Measurements from ENCODE around the gene HGFAC. TPM values are rescaled to one million over a fixed set of nuclear protein-coding genes. Genes with fewer than 3 reads are reported as not detected.

Gene HGFAC
- total RNA-seq, 6 donors from 2014 or later, result 0.20 to 1.1 (median 0.49) TPM; not detected in 1

- ATAC-seq (ENCODE audit: low FRiP score in 2 of 2) (no peak), DNase-seq (peak in 1 of 2 donors; percentile 51)
- H3K36me3 ChIP-seq, result peaks cover 0 to 78% (median 48%) of the 10 kb centered on the region in 4 donors
- TF ChIP-seq EP300 (IDR thresholded peaks at IDR 0.05) (no peak), POLR2AphosphoS5 (IDR thresholded peaks at IDR 0.05) (no peak), CTCF (IDR thresholded peaks at IDR 0.05) (no peak), POLR2A (IDR thresholded peaks at IDR 0.05) (no peak)
- no peak overlapping the region for H3K4me3 ChIP-seq
- H3K4me1 ChIP-seq, result no peaks in the 10 kb centered on the region
- H3K9me3 ChIP-seq, result no peaks in the 10 kb centered on the region
- 92 to 97% methylated on average over 13 of the region's 13 CpGs for WGBS, 2 donors
- no peak overlapping the region for H3K27ac ChIP-seq
- H3K27me3 ChIP-seq, result no peaks in the 10 kb centered on the region
Measured at GRCh38 chr4:3423952-3424351, 17.8 kb upstream of the HGFAC start.

GRCh38 chr4:3424522-3425095 lies 17.2 kb upstream of the HGFAC start:
- Histone ChIP-seq H3K36me3 (peaks cover 0 to 84% (median 53%) of the 10 kb centered on the region in 4 donors), H3K9me3 (no peaks in the 10 kb centered on the region), H3K27me3 (no peaks in the 10 kb centered on the region), H3K4me3 (no peak overlapping the region), H3K27ac (no peak overlapping the region), H3K4me1 (no peaks in the 10 kb centered on the region)
- DNase-seq (peak in 1 of 2 donors; percentile 65), ATAC-seq (ENCODE audit: low FRiP score in 2 of 2) (no peak)
- WGBS, 2 donors, result 90 to 92% methylated on average over 15 to 20 of the region's 20 CpGs
- TF ChIP-seq POLR2AphosphoS5 (IDR thresholded peaks at IDR 0.05) (no peak), CTCF (IDR thresholded peaks at IDR 0.05) (no peak)

GRCh38 chr4:3426465-3427133 lies 15.2 kb upstream of the HGFAC start:
- WGBS, 2 donors, result 91 to 92% methylated on average over 16 to 23 of the region's 24 CpGs

GRCh38 chr4:3427134-3427476 lies 14.7 kb upstream of the HGFAC start:
- TF ChIP-seq EP300 (IDR thresholded peaks at IDR 0.05) (no peak), POLR2A (IDR thresholded peaks at IDR 0.05) (no peak), POLR2AphosphoS5 (IDR thresholded peaks at IDR 0.05) (no peak), CTCF (IDR thresholded peaks at IDR 0.05) (no peak)
- Histone ChIP-seq H3K4me1 (no peaks in the 10 kb centered on the region), H3K36me3 (peaks cover 0 to 83% (median 52%) of the 10 kb centered on the region in 4 donors), H3K4me3 (no peak overlapping the region), H3K27ac (no peak overlapping the region), H3K9me3 (no peaks in the 10 kb centered on the region), H3K27me3 (no peaks in the 10 kb centered on the region)
- DNase-seq, result peak in 1 of 2 donors; percentile 65
- 96 to 98% methylated on average over 6 to 9 of the region's 9 CpGs for WGBS, 2 donors
- no peak for ATAC-seq (ENCODE audit: low FRiP score in 2 of 2)

More at GRCh38 chr4:3426465-3427133, 15.2 kb upstream of the HGFAC start:
- Histone ChIP-seq H3K4me3 (no peak overlapping the region), H3K27me3 (no peaks in the 10 kb centered on the region), H3K9me3 (no peaks in the 10 kb centered on the region), H3K4me1 (no peaks in the 10 kb centered on the region), H3K27ac (no peak overlapping the region), H3K36me3 (peaks cover 0 to 84% (median 56%) of the 10 kb centered on the region in 4 donors)
- ATAC-seq (ENCODE audit: low FRiP score in 2 of 2) (no peak), DNase-seq (peak in 1 of 2 donors; percentile 56)
- TF ChIP-seq POLR2AphosphoS5 (IDR thresholded peaks at IDR 0.05) (no peak), CTCF (IDR thresholded peaks at IDR 0.05) (no peak), POLR2A (IDR thresholded peaks at IDR 0.05) (no peak), EP300 (IDR thresholded peaks at IDR 0.05) (no peak)

All from upper lobe of left lung (tissue), 6 donors.